ENCODE data around the gene ASB16.
A peak's percentile ranks its signal among the peaks of the same experiment; 100 is the strongest.
"Not testable (repeated sequence)": the region's sequence is repeated elsewhere in the genome, so short reads cannot be mapped to it uniquely, and the experiment has no call there.

The ASB16 gene

DNA sequence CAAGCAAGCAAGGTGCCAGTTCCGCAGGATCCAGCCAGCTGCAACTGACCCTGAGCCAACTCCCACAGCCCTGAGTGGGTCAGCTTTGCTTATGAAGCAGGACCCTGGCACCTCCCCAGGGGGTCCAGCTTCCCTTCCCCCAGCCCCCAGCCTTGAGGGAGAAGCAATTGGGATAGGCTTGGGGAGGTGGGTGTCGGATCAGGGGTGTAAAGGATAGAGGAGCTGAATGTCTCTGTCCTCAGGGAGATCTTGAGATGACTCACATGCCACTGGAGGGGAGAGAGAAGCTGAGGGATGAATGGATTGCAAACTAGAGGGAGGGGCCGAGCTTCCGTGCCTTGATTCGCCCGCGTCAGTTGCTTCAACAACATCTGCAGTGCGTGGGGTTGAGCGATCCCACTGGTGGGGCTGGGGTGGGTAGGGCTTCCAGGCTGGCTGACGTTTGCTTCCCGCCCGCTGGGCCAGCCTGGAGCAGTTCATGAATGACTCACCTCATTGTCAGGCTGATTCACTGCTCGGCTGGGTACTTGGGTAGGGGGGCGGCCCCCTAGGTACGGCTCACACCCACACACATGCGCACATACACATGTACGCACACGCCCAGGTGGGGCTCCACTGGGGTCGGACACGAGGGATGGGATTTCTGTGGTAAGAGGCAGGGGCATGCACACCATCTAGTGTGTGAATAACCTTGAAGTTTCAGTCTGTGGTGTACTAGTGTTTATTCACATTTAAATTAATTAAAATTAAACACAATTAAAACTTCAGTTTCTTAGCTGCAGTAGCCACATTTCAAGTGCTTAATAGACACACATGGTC, 32.4 kb upstream of the ASB16 start:
- no peak overlapping the region for H3K4me3 Mint-ChIP-seq
- H3K9me3 Mint-ChIP-seq: no peaks in the 10 kb centered on the region
- no peak for DNase-seq (ENCODE audit: low spot score in 2 of 2)
- peaks cover 9% of the 10 kb centered on the region for H3K27me3 Mint-ChIP-seq
- no peak overlapping the region for H3K27ac Mint-ChIP-seq
- no peak for ATAC-seq (ENCODE audit: low read depth)
- peaks cover 2% of the 10 kb centered on the region for H3K4me1 Mint-ChIP-seq
- no peaks in the 10 kb centered on the region for H3K36me3 Mint-ChIP-seq

DNA sequence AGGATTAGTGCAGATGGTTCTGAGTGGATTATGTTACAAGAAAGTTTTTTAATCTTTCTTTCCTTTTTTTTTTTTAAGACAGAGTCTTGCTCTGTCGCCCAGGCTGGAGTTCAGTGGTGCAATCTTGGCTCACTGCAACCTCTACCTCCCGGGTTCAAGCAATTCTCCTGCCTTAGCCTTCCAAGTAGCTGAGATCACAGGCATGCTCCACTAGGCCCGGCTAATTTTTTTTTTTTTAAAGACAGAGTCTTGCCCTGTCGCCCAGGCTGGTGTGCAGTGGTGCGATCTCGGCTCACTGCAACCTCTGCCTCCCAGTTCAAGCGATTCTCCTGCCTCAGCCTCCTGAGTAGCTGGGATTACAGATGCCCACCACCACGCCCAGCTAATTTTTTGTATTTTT, 26.6 kb upstream of the ASB16 start:
- not testable (repeated sequence) for H3K4me1 Mint-ChIP-seq; H3K9me3 Mint-ChIP-seq; H3K27me3 Mint-ChIP-seq; H3K36me3 Mint-ChIP-seq; ATAC-seq (ENCODE audit: low read depth); DNase-seq (ENCODE audit: low spot score in 2 of 2); H3K27ac Mint-ChIP-seq
- H3K4me3 Mint-ChIP-seq: peak overlapping the region; percentile 24

DNA sequence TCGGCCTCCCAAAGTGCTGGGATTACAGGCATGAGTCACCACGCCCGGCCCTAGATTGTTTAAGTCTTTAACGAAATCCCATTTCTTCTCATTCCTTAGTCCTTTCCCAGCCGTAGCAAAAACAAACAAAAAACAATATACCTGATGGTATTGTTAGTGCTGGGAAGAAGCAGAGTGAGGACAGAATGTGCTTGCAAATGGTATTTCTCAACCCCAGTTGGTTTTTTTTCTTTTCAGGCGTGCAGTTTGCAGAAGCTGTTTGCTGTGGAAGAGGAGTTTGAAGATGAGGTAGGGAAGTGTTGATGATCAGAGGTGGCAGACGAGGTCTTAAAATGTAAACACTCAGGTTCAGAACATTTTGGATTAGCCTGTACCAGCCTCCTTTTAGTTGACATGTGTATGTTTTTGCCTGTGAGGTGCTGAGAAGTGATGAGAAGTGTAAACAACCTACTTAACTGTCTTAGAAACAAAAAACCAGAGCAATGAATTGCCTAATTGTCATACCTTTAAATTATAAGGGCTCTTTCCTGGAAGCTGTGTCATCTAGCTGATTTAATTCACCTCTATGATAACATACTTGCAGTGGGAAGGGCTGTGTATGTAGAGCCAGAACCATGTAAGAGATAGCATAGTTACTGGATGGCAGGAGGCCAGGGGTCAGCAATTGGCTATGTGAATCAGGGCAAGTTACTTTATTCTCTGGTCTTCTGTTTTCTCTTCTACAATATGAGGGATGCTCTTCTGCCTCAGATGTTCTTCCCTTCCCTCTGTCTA, 25.4 kb upstream of the ASB16 start:
- peaks cover 1% of the 10 kb centered on the region for H3K27me3 Mint-ChIP-seq
- H3K4me3 Mint-ChIP-seq: no peak overlapping the region
- ATAC-seq (ENCODE audit: low read depth) (no peak), DNase-seq (ENCODE audit: low spot score in 2 of 2) (no peak)
- no peak overlapping the region for H3K27ac Mint-ChIP-seq
- peaks cover 2% of the 10 kb centered on the region for H3K4me1 Mint-ChIP-seq
- H3K9me3 Mint-ChIP-seq: no peaks in the 10 kb centered on the region
- H3K36me3 Mint-ChIP-seq: no peaks in the 10 kb centered on the region

GRCh38 chr17:44146375-44147346, 23.8 kb upstream of the ASB16 start:
- ATAC-seq (ENCODE audit: low read depth) (no peak), DNase-seq (ENCODE audit: low spot score in 2 of 2) (no peak)
- no peak overlapping the region for H3K4me3 Mint-ChIP-seq
- H3K36me3 Mint-ChIP-seq: no peaks in the 10 kb centered on the region
- H3K27me3 Mint-ChIP-seq: no peaks in the 10 kb centered on the region
- H3K4me1 Mint-ChIP-seq: peaks cover 2% of the 10 kb centered on the region
- H3K27ac Mint-ChIP-seq: no peak overlapping the region
- H3K9me3 Mint-ChIP-seq: no peaks in the 10 kb centered on the region

DNA sequence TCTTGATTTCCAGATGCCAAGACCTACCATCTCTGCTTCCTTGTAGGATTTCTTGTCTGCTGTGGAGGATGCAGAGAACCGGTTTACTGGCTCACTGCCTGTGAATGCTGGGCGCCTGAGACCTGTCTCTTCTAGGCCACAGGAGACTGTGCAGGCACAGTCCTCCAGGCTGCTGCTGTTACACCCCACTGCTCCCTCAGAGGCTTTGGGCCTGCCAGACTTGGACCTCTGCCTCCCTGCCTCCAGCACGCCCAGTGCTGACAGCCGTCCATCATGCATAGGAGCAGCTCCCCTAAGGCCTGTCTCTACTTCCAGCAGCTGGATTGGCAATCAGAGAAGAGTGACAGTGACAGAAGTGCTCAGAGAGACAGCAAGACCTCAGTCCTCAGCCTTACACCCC, 22.7 kb upstream of the ASB16 start:
- H3K27ac Mint-ChIP-seq: no peak overlapping the region
- ATAC-seq (ENCODE audit: low read depth): no peak
- H3K4me3 Mint-ChIP-seq: no peak overlapping the region

GRCh38 chr17:44149066-44149465, 21.4 kb upstream of the ASB16 start:
- H3K4me3 Mint-ChIP-seq; ATAC-seq (ENCODE audit: low read depth); H3K36me3 Mint-ChIP-seq; H3K27ac Mint-ChIP-seq; H3K9me3 Mint-ChIP-seq; H3K4me1 Mint-ChIP-seq; H3K27me3 Mint-ChIP-seq; DNase-seq (ENCODE audit: low spot score in 2 of 2): not testable (repeated sequence)

More for the DNA sequence above, 22.7 kb upstream of the ASB16 start:
- H3K4me1 Mint-ChIP-seq: no peaks in the 10 kb centered on the region
- no peaks in the 10 kb centered on the region for H3K36me3 Mint-ChIP-seq
- H3K9me3 Mint-ChIP-seq: no peaks in the 10 kb centered on the region
- no peaks in the 10 kb centered on the region for H3K27me3 Mint-ChIP-seq
- DNase-seq (ENCODE audit: low spot score in 2 of 2): no peak

- H3K36me3 Mint-ChIP-seq: no peaks in the 10 kb centered on the region
Observed at GRCh38 chr17:44149750-44150329, 20.7 kb upstream of the ASB16 start.

DNA sequence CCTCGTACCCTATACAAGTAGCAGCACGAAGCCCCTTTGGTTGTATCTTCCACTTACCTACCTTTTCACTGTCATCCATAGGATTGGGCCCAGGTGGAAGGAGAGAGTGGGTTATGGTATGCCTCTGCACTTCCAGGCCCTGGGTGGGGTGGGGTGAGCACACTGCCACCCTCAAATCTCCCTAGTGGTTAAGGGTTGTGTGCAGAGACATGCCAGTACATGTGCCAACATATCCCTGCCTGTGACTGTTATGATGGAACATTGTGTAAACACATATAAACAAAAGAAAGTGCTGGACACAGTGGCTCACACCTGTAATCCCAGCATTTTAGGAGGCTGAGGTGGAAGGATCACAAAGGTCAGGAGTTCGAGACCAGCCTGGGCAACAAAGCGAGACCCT, 17.6 kb upstream of the ASB16 start:
- no peak overlapping the region for H3K27ac Mint-ChIP-seq
- H3K27me3 Mint-ChIP-seq: no peaks in the 10 kb centered on the region
- DNase-seq (ENCODE audit: low spot score in 2 of 2) (no peak), ATAC-seq (ENCODE audit: low read depth) (no peak)
- H3K9me3 Mint-ChIP-seq: no peaks in the 10 kb centered on the region
- no peak overlapping the region for H3K4me3 Mint-ChIP-seq
- no peaks in the 10 kb centered on the region for H3K36me3 Mint-ChIP-seq
- no peaks in the 10 kb centered on the region for H3K4me1 Mint-ChIP-seq

More at GRCh38 chr17:44149750-44150329, 20.7 kb upstream of the ASB16 start:
- H3K27me3 Mint-ChIP-seq: no peaks in the 10 kb centered on the region
- no peaks in the 10 kb centered on the region for H3K4me1 Mint-ChIP-seq
- DNase-seq (ENCODE audit: low spot score in 2 of 2): no peak
- no peak overlapping the region for H3K27ac Mint-ChIP-seq
- no peak overlapping the region for H3K4me3 Mint-ChIP-seq
- no peaks in the 10 kb centered on the region for H3K9me3 Mint-ChIP-seq
- no peak for ATAC-seq (ENCODE audit: low read depth)

GRCh38 chr17:44155488-44155887, 15.0 kb upstream of the ASB16 start:
- Mint-ChIP-seq H3K4me3 (no peak overlapping the region), H3K27ac (no peak overlapping the region), H3K9me3 (no peaks in the 10 kb centered on the region), H3K36me3 (no peaks in the 10 kb centered on the region), H3K4me1 (no peaks in the 10 kb centered on the region), H3K27me3 (no peaks in the 10 kb centered on the region)
- ATAC-seq (ENCODE audit: low read depth): no peak
- DNase-seq (ENCODE audit: low spot score in 2 of 2): no peak

- no peaks in the 10 kb centered on the region for H3K27me3 Mint-ChIP-seq
- ATAC-seq (ENCODE audit: low read depth) (no peak), DNase-seq (ENCODE audit: low spot score in 2 of 2) (no peak)
- H3K4me3 Mint-ChIP-seq: no peak overlapping the region
- H3K9me3 Mint-ChIP-seq: no peaks in the 10 kb centered on the region
- no peaks in the 10 kb centered on the region for H3K4me1 Mint-ChIP-seq
- H3K36me3 Mint-ChIP-seq: no peaks in the 10 kb centered on the region
- no peak overlapping the region for H3K27ac Mint-ChIP-seq
Observed at GRCh38 chr17:44159519-44160210, 10.8 kb upstream of the ASB16 start.

- Mint-ChIP-seq H3K4me1 (peaks cover 8% of the 10 kb centered on the region), H3K36me3 (no peaks in the 10 kb centered on the region), H3K27me3 (no peaks in the 10 kb centered on the region), H3K27ac (no peak overlapping the region), H3K9me3 (no peaks in the 10 kb centered on the region), H3K4me3 (no peak overlapping the region)
- no peak for DNase-seq (ENCODE audit: low spot score in 2 of 2)
- ATAC-seq (ENCODE audit: low read depth): no peak
Observed at GRCh38 chr17:44164476-44164875, 6.0 kb upstream of the ASB16 start.

DNA sequence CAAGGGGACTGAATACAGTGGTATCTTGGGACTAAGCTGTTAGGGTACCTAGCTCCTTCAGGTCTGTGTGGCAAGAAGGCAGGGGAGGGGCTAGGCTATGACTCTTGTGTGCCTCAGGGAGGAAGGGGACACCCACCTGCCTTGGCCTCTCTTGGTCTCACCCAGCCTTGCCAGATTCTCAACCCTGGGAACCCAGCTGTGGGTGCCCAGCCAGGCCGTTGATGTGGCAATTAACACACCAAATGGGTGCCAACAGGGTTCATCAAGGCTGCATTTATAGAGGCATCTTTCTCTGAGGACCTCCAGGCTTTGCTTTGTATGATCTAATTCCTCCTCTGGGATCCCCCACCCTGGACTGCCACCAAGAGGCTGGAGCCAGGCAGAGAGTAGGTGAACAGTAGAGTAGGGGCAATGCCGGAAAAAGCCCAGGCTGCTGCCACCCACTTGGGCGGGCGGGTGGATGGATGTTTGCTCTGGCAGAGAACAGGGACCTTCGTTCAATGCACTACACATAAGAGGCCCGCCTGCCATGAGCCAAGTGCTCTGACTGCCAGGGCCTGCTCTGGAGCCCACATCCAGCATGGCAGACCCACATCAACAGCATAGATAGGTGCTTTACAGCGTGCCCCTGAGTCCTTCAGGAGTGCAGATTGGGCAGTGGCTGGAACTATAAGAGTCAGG, 3.2 kb upstream of the ASB16 start:
- peaks cover 13% of the 10 kb centered on the region for H3K4me1 Mint-ChIP-seq
- H3K27ac Mint-ChIP-seq: no peak overlapping the region
- no peaks in the 10 kb centered on the region for H3K27me3 Mint-ChIP-seq
- DNase-seq (ENCODE audit: low spot score in 2 of 2) (no peak), ATAC-seq (ENCODE audit: low read depth) (no peak)
- H3K36me3 Mint-ChIP-seq: no peaks in the 10 kb centered on the region
- no peak overlapping the region for H3K4me3 Mint-ChIP-seq
- H3K9me3 Mint-ChIP-seq: no peaks in the 10 kb centered on the region

DNA sequence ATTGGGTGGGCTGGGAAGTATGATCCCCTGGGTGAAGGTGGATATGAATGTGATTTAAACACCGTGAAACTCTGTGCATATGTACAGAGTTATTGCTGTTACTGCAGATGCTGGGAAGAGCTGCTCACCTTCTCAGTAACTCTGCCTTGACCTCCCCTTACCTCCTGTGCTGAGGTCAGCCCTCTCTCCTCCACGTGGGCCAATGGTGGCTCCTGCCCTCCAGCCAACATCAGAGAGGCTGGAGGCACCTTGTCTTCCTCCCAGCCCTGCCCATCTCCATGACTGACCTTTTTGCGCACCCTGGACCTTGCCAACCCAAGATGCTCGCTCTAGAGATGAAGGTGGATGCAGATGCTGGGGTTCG, 387 bp upstream of the ASB16 start:
- H3K9me3 Mint-ChIP-seq: no peaks in the 10 kb centered on the region
- H3K4me3 Mint-ChIP-seq: no peak overlapping the region
- no peaks in the 10 kb centered on the region for H3K36me3 Mint-ChIP-seq
- no peak overlapping the region for H3K27ac Mint-ChIP-seq
- ATAC-seq (ENCODE audit: low read depth) (no peak), DNase-seq (ENCODE audit: low spot score in 2 of 2) (no peak)
- H3K27me3 Mint-ChIP-seq: no peaks in the 10 kb centered on the region
- H3K4me1 Mint-ChIP-seq: peaks cover 13% of the 10 kb centered on the region

All from memory B cell (primary cell).